Activated CD4-positive, alpha-beta T cell treated with anti-CD3 and anti-CD28 coated beads, Interleukin-2, amount 10 ng/mL, durations not matched to agents 24 days and 14 days (primary cell): ENCODE measurements around the gene SCNN1A. TPM values are rescaled to one million over a fixed set of nuclear protein-coding genes. Genes with fewer than 3 reads are reported as not detected.

Source experiments
- DNase-seq: peaks from one replicate; pipeline ENCODE4 v3.0.0; 2022
- H3K27ac Mint-ChIP-seq: one replicate; pipeline ENCODE4 v1.8.0; 2022; ENCODE audit warnings: mild to moderate bottlenecking, mixed read lengths
- H3K27me3 Mint-ChIP-seq: one replicate; pipeline ENCODE4 v1.8.0; 2022; ENCODE audit warnings: mixed read lengths
- H3K36me3 Mint-ChIP-seq: one replicate; pipeline ENCODE4 v1.8.0; 2022; ENCODE audit warnings: low read depth, mild to moderate bottlenecking, mixed read lengths
- H3K4me1 Mint-ChIP-seq: one replicate; pipeline ENCODE4 v1.8.0; 2021; ENCODE audit warnings: mixed read lengths
- H3K4me3 Mint-ChIP-seq: one replicate; pipeline ENCODE4 v1.8.0; 2022; ENCODE audit warnings: mild to moderate bottlenecking, moderate library complexity, mixed read lengths
- H3K9me3 Mint-ChIP-seq: one replicate; pipeline ENCODE4 v1.8.0; 2021; ENCODE audit warnings: mixed read lengths
- intact Hi-C: fragments of 100-400 bp; cut with micrococcal nuclease; formaldehyde crosslinking; loops from one replicate; pipeline ENCODE4 v1.15.1; 2023
- total RNA-seq: library from RNA; stranded (reverse); gene quantifications from 2 replicates; pipeline ENCODE4 v1.2.3, GENCODE V29; 2022

Gene SCNN1A
- total RNA-seq, 1 donor from 2014 or later: not detected

DNA sequence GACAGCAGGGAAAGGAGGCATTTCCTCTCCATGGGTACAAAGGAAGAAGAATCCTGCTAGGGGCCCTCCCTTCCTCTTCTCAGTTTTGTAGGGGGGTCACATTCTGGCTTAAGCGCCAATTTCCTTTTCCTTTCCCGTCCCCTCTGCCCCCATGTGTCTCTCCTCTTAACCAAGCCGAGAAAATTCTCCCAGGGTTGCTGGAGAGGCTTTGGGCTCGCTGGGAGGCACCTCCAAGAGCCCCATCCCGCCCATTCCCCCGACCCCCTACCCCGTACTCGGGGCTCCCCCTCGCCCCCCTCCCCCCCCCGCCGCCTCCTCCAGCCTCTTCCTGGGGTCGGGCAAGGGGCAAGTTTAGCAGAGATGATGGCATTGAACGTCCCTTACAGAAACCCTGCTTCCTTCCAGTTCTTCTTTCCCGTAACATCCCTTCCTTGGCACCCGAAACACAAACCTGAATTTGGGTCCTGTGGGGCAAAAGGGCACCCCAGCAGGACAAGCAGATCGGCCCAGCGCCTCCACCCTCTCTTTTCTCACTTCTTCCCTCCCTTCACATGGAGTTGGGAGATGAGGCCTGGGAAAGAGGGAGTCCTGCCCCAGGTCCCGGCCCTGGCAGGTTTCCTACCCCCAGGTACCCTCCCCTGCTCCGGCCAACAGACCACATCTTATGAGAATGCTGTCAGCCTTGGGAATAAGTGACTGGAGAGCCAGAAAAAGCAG, 51.2 kb downstream of the SCNN1A start:
- intact Hi-C loops: loop anchor here (1.0 to 2.0 kb wide), 3 partner anchors 11 to 141 kb away; no protein-coding TSS in a partner anchor

DNA sequence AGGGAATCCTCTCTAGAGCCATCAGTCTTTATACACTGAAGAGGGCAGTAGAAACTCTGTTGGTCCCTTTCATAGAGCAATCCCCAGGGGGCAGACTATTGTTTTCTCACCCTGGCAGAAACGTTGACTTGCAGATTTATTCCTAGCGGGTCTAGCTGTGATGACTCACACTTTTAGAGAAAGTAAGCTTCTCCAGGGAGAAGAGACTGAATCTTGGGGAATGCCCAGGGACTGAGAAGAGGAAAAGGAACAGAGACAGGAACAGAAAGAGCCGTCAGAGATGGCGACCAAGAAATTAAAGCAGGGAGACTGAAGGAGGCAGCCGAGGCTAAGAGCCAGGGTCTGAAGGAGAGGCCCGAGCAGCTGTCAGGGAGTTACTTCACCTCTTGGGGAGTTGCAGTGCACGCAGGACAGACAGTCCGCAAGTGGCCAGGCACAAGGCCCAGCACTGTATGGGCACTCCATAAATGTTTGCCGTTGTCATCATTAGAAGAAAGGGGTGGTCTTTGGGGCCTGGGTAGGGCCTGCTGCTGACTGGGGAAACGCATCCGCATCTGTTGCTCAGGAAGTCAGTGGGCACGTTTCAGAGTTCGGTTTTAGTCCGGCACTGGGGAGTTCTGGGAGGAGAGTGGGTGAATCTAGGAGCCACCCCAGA, 51.9 kb downstream of the SCNN1A start:
- H3K9me3 Mint-ChIP-seq: no peaks in the 10 kb centered on the region
- peaks cover 16% of the 10 kb centered on the region for H3K36me3 Mint-ChIP-seq
- no peaks in the 10 kb centered on the region for H3K27me3 Mint-ChIP-seq
- peak overlapping the region; percentile 85 for H3K27ac Mint-ChIP-seq
- intact Hi-C loops: loop anchor here (1.0 to 2.0 kb wide), 3 partner anchors 12 to 142 kb away; no protein-coding TSS in a partner anchor
- peak; percentile 81 for DNase-seq
- peaks cover 33% of the 10 kb centered on the region for H3K4me1 Mint-ChIP-seq
- peak overlapping the region; percentile 62 for H3K4me3 Mint-ChIP-seq

More for the DNA sequence above, 51.2 kb downstream of the SCNN1A start:
- DNase-seq: no peak
- Mint-ChIP-seq H3K27ac (peak overlapping the region; percentile 85), H3K4me1 (peaks cover 28% of the 10 kb centered on the region), H3K4me3 (peak overlapping the region; percentile 62), H3K9me3 (no peaks in the 10 kb centered on the region), H3K27me3 (no peaks in the 10 kb centered on the region), H3K36me3 (peaks cover 19% of the 10 kb centered on the region)

DNA sequence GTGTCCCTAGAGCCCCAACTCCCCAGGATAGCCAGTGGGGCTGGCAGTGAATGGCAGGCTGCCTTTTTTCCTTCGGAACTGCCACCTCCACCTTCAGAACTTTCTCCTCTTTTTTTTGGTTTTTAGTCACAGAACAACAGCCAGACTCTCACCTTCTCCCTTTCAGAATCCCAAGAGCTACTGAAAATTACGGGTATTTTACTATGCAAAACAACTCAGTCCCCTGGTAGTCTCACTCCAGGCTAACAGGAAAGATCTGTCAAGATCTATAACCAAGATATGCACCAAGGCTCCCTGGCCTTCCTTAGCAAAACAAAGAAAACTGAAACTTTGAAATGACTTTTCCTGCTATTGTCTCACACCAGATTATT, 52.4 kb downstream of the SCNN1A start:
- Mint-ChIP-seq H3K27me3 (no peaks in the 10 kb centered on the region), H3K4me1 (peaks cover 37% of the 10 kb centered on the region), H3K4me3 (no peak overlapping the region), H3K27ac (peak overlapping the region; percentile 85), H3K9me3 (no peaks in the 10 kb centered on the region), H3K36me3 (peaks cover 14% of the 10 kb centered on the region)
- intact Hi-C loops: loop anchor here (1.0 to 2.0 kb wide), 3 partner anchors 12 to 142 kb away; no protein-coding TSS in a partner anchor
- DNase-seq: no peak

DNA sequence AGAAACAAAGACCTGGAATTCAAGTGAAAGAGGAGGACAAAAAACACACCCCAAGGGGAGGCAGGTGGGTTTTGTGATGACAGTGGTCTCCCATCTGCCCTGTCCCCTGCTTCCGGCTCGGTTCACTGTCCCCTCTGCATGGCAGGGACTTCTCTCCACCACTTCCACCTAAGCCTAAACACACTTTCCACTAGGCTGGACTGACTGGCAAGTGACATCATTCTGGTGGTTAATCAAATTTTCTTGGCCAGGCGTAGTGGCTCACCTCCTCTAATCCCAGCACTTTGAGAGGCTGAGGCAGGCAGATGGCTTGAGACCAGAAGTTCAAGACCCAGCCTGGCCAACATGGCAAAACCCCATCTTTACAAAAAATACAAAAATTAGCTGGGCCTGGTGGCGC, 53.0 kb downstream of the SCNN1A start:
- Mint-ChIP-seq H3K4me3 (no peak overlapping the region), H3K4me1 (peaks cover 40% of the 10 kb centered on the region), H3K27ac (no peak overlapping the region), H3K36me3 (peaks cover 14% of the 10 kb centered on the region), H3K27me3 (peaks cover 2% of the 10 kb centered on the region), H3K9me3 (no peaks in the 10 kb centered on the region)
- no peak for DNase-seq
- intact Hi-C loops: loop anchor here (2.0 kb wide), 1 partner anchor 40 kb away; no protein-coding TSS in a partner anchor

- DNase-seq: no peak
- Mint-ChIP-seq H3K9me3 (no peaks in the 10 kb centered on the region), H3K27ac (no peak overlapping the region), H3K4me3 (no peak overlapping the region), H3K27me3 (peaks cover 2% of the 10 kb centered on the region), H3K4me1 (peaks cover 40% of the 10 kb centered on the region), H3K36me3 (peaks cover 14% of the 10 kb centered on the region)
- intact Hi-C loops: loop anchor here (2.0 kb wide), 1 partner anchor 41 kb away; no protein-coding TSS in a partner anchor
Observed at GRCh38 chr12:6321905-6322304, 53.5 kb downstream of the SCNN1A start.

GRCh38 chr12:6319446-6319845, 55.9 kb downstream of the SCNN1A start:
- intact Hi-C loops: no loop called here
- DNase-seq: no peak
- Mint-ChIP-seq H3K4me3 (no peak overlapping the region), H3K9me3 (no peaks in the 10 kb centered on the region), H3K36me3 (peaks cover 3% of the 10 kb centered on the region), H3K27me3 (peaks cover 2% of the 10 kb centered on the region), H3K27ac (no peak overlapping the region), H3K4me1 (peaks cover 26% of the 10 kb centered on the region)

DNA sequence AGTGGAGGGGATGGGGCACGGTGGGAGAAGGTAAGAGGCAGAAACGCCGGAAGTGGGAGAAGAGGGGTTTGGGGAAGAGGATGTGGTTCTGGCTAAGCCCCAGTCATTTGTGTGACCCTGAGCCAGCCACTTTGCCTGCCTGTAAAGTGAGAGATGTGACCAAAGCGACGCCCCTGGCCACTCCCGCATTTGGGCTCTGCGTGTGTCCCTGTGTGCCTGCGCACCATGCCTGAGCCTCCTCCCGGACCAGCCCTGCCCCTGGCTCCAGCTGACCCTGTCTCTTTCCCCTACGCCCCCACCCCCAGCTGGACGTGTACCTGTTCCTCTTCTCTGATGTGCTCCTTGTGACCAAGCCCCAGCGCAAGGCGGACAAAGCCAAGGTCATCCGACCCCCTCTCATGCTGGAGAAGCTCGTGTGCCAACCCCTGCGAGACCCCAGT, 56.9 kb downstream of the SCNN1A start:
- Mint-ChIP-seq H3K9me3 (no peaks in the 10 kb centered on the region), H3K27ac (no peak overlapping the region), H3K4me3 (no peak overlapping the region), H3K4me1 (peaks cover 19% of the 10 kb centered on the region), H3K27me3 (peaks cover 2% of the 10 kb centered on the region), H3K36me3 (no peaks in the 10 kb centered on the region)
- DNase-seq: no peak
- intact Hi-C loops: no loop called here

DNA sequence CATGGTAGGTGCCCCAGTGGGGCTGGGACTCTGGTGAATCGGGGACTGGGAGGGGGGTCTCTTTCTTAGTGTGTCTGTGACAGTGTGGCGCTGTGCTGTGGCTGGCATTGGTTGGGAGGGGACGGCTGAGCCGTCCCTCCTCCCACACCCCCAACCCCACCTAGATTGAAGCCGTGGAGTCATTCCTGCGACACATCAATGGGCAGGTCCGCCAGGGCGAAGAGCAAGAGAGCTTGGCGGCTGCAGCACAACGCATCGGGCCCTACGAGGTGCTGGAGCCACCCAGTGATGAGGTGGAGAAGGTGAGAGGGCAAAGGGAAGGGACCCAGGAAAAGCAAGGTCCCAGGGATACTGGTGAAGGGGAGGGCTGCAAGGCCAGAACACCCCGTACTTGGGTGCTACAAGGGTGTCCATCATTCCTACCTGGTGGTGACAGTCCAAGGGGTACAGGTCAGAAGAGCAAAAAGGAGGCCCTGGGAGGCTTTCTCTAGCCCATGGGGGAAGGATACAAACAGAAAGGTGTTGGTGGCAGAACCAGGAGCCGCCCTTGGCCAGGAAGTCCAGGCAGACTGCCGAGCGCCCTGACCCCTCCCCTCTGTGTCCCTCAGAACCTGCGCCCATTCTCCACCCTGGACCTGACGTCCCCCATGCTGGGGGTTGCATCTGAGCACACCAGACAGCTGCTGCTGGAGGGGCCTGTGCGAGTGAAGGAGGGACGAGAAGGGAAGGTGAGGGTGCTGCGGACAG, 57.5 kb downstream of the SCNN1A start:
- peaks cover 16% of the 10 kb centered on the region for H3K4me1 Mint-ChIP-seq
- H3K4me3 Mint-ChIP-seq: no peak overlapping the region
- H3K36me3 Mint-ChIP-seq: no peaks in the 10 kb centered on the region
- H3K9me3 Mint-ChIP-seq: no peaks in the 10 kb centered on the region
- intact Hi-C loops: no loop called here
- DNase-seq: peak; percentile 58
- no peak overlapping the region for H3K27ac Mint-ChIP-seq
- H3K27me3 Mint-ChIP-seq: peaks cover 2% of the 10 kb centered on the region

GRCh38 chr12:6316921-6317692, 58.3 kb downstream of the SCNN1A start:
- DNase-seq: peak; percentile 55
- Mint-ChIP-seq H3K36me3 (no peaks in the 10 kb centered on the region), H3K27me3 (peaks cover 3% of the 10 kb centered on the region), H3K4me1 (peaks cover 18% of the 10 kb centered on the region), H3K9me3 (no peaks in the 10 kb centered on the region), H3K4me3 (no peak overlapping the region), H3K27ac (no peak overlapping the region)
- intact Hi-C loops: no loop called here

DNA sequence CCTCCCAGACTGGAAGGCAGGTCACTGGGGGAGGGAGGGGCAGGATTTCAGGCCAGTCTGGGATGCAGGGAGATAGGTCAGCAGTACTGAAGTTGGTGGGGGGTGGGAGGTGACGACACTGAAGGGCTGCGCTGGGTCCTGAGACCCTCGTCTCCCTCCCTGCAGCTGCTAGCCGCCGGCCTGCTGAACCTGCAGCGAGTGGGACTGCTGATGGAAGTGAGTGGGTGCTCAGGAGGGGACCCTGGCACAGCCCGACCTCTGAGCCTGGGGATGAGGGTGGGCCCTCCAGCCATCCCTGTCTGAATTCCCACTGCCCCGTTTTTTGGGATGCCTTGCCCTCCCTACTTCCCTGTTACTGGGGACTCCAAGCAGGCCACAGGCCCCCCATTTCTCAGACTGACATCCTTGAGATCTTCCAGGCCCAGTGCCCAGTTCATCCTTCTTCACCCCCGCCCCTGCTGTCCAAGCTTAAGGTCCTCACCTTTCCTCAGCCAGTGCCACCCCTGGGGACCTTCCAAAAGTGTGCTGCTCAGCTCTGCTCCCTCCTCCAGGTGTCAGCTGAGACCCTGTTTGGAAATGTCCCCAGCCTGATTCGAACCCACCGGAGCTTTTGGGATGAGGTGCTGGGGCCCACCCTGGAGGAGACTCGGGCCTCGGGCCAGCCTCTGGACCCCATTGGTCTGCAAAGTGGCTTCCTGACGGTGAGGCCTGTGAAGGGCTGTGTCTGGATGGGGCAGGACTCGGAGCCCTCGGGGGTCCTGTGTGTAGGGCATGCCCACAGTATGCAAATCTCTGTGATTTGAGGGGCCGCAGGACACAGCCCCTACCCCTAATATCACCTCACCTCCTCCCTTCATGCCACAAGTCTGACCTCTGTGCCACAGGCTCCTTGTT, 59.4 kb downstream of the SCNN1A start:
- Mint-ChIP-seq H3K27me3 (peaks cover 9% of the 10 kb centered on the region), H3K4me3 (no peak overlapping the region), H3K27ac (no peak overlapping the region), H3K4me1 (peaks cover 18% of the 10 kb centered on the region), H3K36me3 (no peaks in the 10 kb centered on the region), H3K9me3 (no peaks in the 10 kb centered on the region)
- intact Hi-C loops: no loop called here
- no peak for DNase-seq

DNA sequence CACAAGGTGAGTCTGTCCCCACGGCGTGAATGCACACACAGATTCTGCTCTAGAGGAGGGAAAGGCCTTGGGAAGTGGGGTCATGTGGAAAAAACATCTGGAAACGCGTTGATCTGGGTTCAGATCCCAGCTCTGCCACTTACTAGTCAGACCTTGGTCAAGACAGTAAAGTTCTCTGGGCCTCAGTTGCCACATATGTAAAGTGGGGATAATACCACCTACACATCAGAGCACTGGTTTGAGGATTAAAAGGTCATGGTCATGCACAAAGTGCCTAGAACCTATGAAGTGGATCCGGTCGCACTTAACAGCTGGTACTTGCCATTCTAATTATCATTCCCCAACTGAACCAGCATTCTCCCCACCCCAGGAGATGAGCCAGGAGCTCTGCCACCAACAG, 60.2 kb downstream of the SCNN1A start:
- intact Hi-C loops: no loop called here
- no peaks in the 10 kb centered on the region for H3K9me3 Mint-ChIP-seq
- peaks cover 18% of the 10 kb centered on the region for H3K4me1 Mint-ChIP-seq
- peaks cover 9% of the 10 kb centered on the region for H3K27me3 Mint-ChIP-seq
- no peaks in the 10 kb centered on the region for H3K36me3 Mint-ChIP-seq
- H3K27ac Mint-ChIP-seq: no peak overlapping the region
- no peak overlapping the region for H3K4me3 Mint-ChIP-seq
- no peak for DNase-seq

DNA sequence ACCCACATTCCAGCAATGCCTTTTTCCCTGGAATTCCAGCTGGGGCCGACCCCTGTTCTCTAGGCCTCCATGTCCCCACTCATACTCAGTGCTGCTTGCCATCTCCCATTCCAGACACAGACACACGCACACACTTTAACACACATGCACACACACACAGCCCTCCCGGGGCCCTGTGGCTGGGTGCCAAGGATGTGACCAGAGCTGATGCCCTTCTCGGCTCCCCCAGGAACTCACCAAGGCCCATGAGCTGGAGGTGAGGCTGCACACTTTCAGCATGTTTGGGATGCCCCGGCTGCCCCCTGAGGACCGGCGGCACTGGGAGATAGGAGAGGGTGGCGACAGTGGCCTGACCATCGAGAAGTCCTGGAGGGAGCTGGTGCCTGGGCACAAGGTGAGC, 60.6 kb downstream of the SCNN1A start:
- Mint-ChIP-seq H3K4me3 (no peak overlapping the region), H3K27ac (no peak overlapping the region), H3K4me1 (peaks cover 18% of the 10 kb centered on the region), H3K36me3 (no peaks in the 10 kb centered on the region), H3K9me3 (no peaks in the 10 kb centered on the region), H3K27me3 (peaks cover 10% of the 10 kb centered on the region)
- intact Hi-C loops: no loop called here
- DNase-seq: no peak
